ENCODE results near the gene MUC5B.

GRCh38 chr11:1242289-1242688, 19.4 kb downstream of the MUC5B start:
- TF ChIP-seq EGR1 (IDR thresholded peaks at IDR 0.05; ENCODE audit: low read depth in 2 of 2) (no peak), SP1 (IDR thresholded peaks at IDR 0.05) (no peak), HNF4A (conservative IDR thresholded peaks at IDR 0.05) (no peak), TAF1 (conservative IDR thresholded peaks at IDR 0.05) (no peak), CTCF (IDR thresholded peaks at IDR 0.05; ENCODE audit: low read depth, low read length, missing input control) (no peak)

Measured in liver (tissue), 3 donors.